OCI-LY1 (cell line): ENCODE results near the gene CDC23.

Source experiments
- H2AFZ ChIP-seq: fragments of 200-600 bp; sonication (generic), shearing (Covaris generic); 2 replicates; pipeline ENCODE4 v1.6.0; 2014; ENCODE audit warnings: antibody characterized with exemption, mild to moderate bottlenecking, low read length
- H3F3A ChIP-seq: fragments of 200-600 bp; sonication (generic), shearing (Covaris generic); 2 replicates; pipeline ENCODE4 v1.6.0; 2014; ENCODE audit warnings: mild to moderate bottlenecking, antibody characterized with exemption, low read length, moderate library complexity; ENCODE audit not compliant: insufficient read depth
- H3K27ac ChIP-seq: fragments of 200-600 bp; sonication (generic); 2 replicates; pipeline ENCODE4 v1.5.1; 2014; ENCODE audit warnings: low read length, mixed run types, mild to moderate bottlenecking, low read depth; ENCODE audit not compliant: poor library complexity, severe bottlenecking
- H3K27me3 ChIP-seq: fragments of 200-600 bp; sonication (generic); 2 replicates; pipeline ENCODE4 v1.6.0; 2014; ENCODE audit warnings: antibody characterized with exemption, mild to moderate bottlenecking, low read length, moderate library complexity; ENCODE audit not compliant: insufficient read depth
- H3K36me3 ChIP-seq: fragments of 200-600 bp; sonication (generic); 2 replicates; pipeline ENCODE4 v1.6.1; 2014; ENCODE audit warnings: mild to moderate bottlenecking, antibody characterized with exemption, low read length, moderate library complexity, mixed read lengths; ENCODE audit not compliant: insufficient read depth
- H3K4me1 ChIP-seq: fragments of 200-600 bp; sonication (generic); 2 replicates; pipeline ENCODE4 v1.5.1; 2014; ENCODE audit warnings: mild to moderate bottlenecking, low read length, moderate library complexity; ENCODE audit not compliant: insufficient read depth, severe bottlenecking
- H3K4me2 ChIP-seq: fragments of 200-600 bp; sonication (generic), shearing (Covaris generic); 2 replicates; pipeline ENCODE4 v1.6.1; 2014; ENCODE audit warnings: low read length
- H3K4me3 ChIP-seq: fragments of 200-600 bp; sonication (generic); 2 replicates; pipeline ENCODE4 v1.5.1; 2014; ENCODE audit warnings: low read length, low read depth, mild to moderate bottlenecking, mixed read lengths; ENCODE audit not compliant: poor library complexity, severe bottlenecking
- H3K79me2 ChIP-seq: fragments of 200-600 bp; shearing (Covaris generic); 2 replicates; pipeline ENCODE4 v1.6.1; 2016; ENCODE audit warnings: mixed run types, low read length, mixed read lengths; ENCODE audit not compliant: insufficient read depth
- H3K9ac ChIP-seq: fragments of 200-600 bp; sonication (generic), shearing (Covaris generic); 2 replicates; pipeline ENCODE4 v1.6.1; 2014; ENCODE audit warnings: mild to moderate bottlenecking, low read length, mixed read lengths
- H3K9me2 ChIP-seq: fragments of 200-600 bp; sonication (generic), shearing (Covaris generic); 2 replicates; pipeline ENCODE4 v1.6.1; 2014; ENCODE audit warnings: low read depth, mild to moderate bottlenecking, low read length, mixed read lengths
- H3K9me3 ChIP-seq: fragments of 200-600 bp; shearing (Covaris generic); 2 replicates; pipeline ENCODE4 v1.6.1; 2014; ENCODE audit warnings: low read length, mixed read lengths
- H4K20me1 ChIP-seq: fragments of 200-600 bp; sonication (generic), shearing (Covaris generic); 2 replicates; pipeline ENCODE4 v1.6.0; 2016; ENCODE audit warnings: mild to moderate bottlenecking, low read length; ENCODE audit not compliant: insufficient read depth
- EZH2 ChIP-seq: fragments of 200-600 bp; sonication (generic), shearing (Covaris generic); IDR thresholded peaks from 2 replicates; pipeline ENCODE4 v1.8.0; 2017; ENCODE audit warnings: borderline replicate concordance, mixed run types, mild to moderate bottlenecking, antibody characterized with exemption, low read length, moderate library complexity, mixed read lengths
- TF ChIP-seq, protein P1 (sequence below): fragments of 200-600 bp; sonication (generic), shearing (Covaris generic); IDR thresholded peaks from 2 replicates; pipeline ENCODE4 v1.5.1; 2017; ENCODE audit warnings: mild to moderate bottlenecking, antibody characterized with exemption, low read length, moderate library complexity, mixed read lengths

The CDC23 gene

DNA sequence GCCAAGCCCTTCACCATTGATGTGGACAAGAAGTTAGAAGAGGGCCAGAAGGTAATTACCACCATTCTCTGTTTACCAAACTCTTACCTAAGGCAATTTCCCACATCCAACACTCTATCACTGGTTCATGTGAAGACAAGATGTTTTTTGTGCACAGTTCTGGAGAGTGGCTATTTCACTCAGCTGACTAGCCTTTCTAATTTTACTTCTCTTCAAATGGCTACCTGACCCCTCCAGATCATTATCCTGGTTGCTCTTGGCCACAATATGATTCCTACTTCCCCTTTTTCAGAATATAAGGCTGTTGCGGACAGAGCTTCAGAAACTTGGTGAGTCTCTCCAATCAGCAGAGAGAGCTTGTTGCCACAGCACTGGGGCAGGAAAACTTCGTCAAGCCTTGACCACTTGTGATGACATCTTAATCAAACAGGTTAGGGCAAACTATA, 27.1 kb downstream of the CDC23 start:
- Histone ChIP-seq H3K4me3 (no peak overlapping the region), H3K9me2 (no peaks in the 10 kb centered on the region), H3K4me2 (no peak overlapping the region), H4K20me1 (no peaks in the 10 kb centered on the region), H3K79me2 (no peaks in the 10 kb centered on the region; the same call in 1 of the 2 replicates), H2AFZ (no peak overlapping the region), H3K9ac (no peak overlapping the region), H3K4me1 (no peaks in the 10 kb centered on the region), H3F3A (no peaks in the 10 kb centered on the region), H3K27ac (no peak overlapping the region), H3K27me3 (no peaks in the 10 kb centered on the region), H3K36me3 (peaks cover 98% of the 10 kb centered on the region), H3K9me3 (no peaks in the 10 kb centered on the region)
- TF ChIP-seq EZH2: no peak
- TF ChIP-seq, protein P1, sequence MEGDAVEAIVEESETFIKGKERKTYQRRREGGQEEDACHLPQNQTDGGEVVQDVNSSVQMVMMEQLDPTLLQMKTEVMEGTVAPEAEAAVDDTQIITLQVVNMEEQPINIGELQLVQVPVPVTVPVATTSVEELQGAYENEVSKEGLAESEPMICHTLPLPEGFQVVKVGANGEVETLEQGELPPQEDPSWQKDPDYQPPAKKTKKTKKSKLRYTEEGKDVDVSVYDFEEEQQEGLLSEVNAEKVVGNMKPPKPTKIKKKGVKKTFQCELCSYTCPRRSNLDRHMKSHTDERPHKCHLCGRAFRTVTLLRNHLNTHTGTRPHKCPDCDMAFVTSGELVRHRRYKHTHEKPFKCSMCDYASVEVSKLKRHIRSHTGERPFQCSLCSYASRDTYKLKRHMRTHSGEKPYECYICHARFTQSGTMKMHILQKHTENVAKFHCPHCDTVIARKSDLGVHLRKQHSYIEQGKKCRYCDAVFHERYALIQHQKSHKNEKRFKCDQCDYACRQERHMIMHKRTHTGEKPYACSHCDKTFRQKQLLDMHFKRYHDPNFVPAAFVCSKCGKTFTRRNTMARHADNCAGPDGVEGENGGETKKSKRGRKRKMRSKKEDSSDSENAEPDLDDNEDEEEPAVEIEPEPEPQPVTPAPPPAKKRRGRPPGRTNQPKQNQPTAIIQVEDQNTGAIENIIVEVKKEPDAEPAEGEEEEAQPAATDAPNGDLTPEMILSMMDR: no peak

DNA sequence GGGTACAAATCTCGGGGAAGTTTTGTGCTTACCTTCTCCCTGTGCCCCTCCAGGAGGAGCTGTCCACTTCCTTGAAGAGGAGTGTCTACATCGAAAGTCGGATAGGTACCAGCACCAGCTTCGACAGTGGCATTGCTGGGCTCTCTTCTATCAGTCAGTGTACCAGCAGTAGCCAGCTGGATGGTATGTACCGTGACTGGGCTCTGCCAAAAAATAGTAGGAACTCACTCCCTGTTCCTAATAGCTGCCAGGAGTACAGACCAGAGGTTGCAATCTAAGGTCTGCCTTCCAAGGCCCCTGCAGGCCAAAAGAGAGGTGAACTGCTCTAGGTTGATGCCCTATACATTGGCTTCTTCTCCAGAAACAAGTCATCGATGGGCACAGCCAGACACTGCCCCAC, 30.3 kb downstream of the CDC23 start:
- TF ChIP-seq, protein P1: no peak
- no peak for TF ChIP-seq EZH2
- Histone ChIP-seq H3K9ac (no peak overlapping the region), H3K4me2 (no peak overlapping the region), H3K27me3 (no peaks in the 10 kb centered on the region), H3K4me1 (peaks cover 14% of the 10 kb centered on the region), H3K36me3 (peaks cover 71% of the 10 kb centered on the region), H3K9me3 (no peaks in the 10 kb centered on the region), H3K4me3 (no peak overlapping the region), H3K79me2 (peaks cover 13% of the 10 kb centered on the region), H3F3A (no peaks in the 10 kb centered on the region), H3K27ac (no peak overlapping the region), H2AFZ (no peak overlapping the region), H3K9me2 (no peaks in the 10 kb centered on the region), H4K20me1 (no peaks in the 10 kb centered on the region)

DNA sequence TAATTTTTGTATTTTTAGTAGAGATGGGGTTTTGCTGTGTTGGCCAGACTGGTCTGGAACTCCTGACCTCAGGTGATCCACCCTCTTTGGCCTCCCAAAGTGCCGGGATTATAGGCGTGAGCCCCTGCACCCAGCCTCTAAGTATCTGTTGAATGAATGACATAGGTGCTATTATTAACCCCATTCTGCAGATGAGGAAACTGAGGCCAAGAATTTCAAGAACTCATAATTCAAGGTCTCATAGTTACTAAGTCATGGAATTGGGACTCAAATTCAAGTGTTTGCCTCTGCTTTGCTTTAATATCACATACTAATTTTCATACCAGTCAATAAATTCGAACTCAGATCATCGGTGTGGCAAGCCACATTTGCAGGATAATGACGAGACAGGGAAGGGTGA, 32.3 kb downstream of the CDC23 start:
- Histone ChIP-seq H3K79me2 (peaks cover 19% of the 10 kb centered on the region), H3K9me3 (no peaks in the 10 kb centered on the region), H3K36me3 (peaks cover 61% of the 10 kb centered on the region), H3K4me1 (peaks cover 21% of the 10 kb centered on the region), H3K4me2 (no peak overlapping the region; the same call in 1 of the 2 replicates), H3K9ac (no peak overlapping the region; the same call in 1 of the 2 replicates), H3K27ac (no peak overlapping the region), H3K4me3 (no peak overlapping the region), H3K27me3 (no peaks in the 10 kb centered on the region), H3K9me2 (no peaks in the 10 kb centered on the region), H4K20me1 (no peaks in the 10 kb centered on the region), H3F3A (no peaks in the 10 kb centered on the region), H2AFZ (no peak overlapping the region)
- TF ChIP-seq, protein P1: no peak
- no peak for TF ChIP-seq EZH2
